Hindlimb muscle (tissue), 1 donor: ENCODE measurements around the gene IFI16. TPM values are rescaled to one million over a fixed set of nuclear protein-coding genes. Genes with fewer than 3 reads are reported as not detected.
A peak's percentile ranks its signal among the peaks of the same experiment; 100 is the strongest.
"Not testable (repeated sequence)": the region's sequence is repeated elsewhere in the genome, so short reads cannot be mapped to it uniquely, and the experiment has no call there.

Experiments
- DNase-seq: peaks from one replicate; pipeline ENCODE4 v3.0.0-alpha.2; 2013
- polyA plus RNA-seq: library from polyadenylated mRNA; unstranded; fragments of 120-200 nt; gene quantifications from one replicate; pipeline ENCODE4 v1.2.1, GENCODE V29; 2013; ENCODE audit not compliant: insufficient read length

IFI16 gene
- 32.2 TPM for polyA plus RNA-seq

- peak; percentile 75 for DNase-seq
Observed at GRCh38 chr1:159009704-159010361, at the start of gene IFI16. IFI16 (plus strand) TSS chr1:159009907; CDS start chr1:159014681, 4,774 bp downstream.

DNA sequence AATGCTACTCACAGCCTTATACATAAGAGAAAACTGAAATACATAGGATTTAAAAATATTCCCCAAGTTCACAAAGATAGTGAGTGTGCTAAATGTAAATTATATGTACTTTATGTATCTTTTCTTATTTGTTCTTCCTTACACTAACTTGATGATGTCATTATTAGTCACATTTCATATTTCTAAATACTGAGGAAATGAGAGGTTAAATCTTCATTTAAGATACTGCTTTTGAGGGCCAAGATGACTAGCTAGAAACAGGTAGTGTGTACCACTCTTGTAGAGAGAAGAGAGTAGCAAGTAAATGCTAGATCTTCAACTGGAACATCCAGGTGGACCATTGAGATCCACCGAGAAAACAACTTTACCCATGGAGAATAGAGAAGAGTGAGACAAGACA is 48.5 kb upstream of the IFI16 start:
- DNase-seq, result no peak

DNA sequence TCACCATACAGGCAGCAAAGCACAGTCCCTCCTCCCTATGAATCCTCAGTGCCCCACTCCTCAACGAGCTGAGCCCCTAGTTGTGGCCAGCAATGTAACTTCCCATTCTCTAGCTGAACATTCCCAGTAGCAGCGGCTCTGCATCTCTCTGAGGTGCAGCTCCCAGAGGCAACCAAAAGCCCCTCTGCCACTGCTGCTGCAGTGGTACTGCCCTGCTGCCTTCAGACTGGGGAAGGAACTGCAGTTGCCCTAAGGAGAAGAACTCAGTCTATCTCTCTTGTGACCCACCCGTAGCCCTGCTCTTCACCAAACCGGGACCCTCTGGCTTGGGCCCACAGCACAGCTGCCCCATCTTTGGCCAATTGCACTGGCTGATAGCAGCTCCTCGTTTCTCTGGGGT is 46.7 kb upstream of the IFI16 start:
- DNase-seq, result no peak

DNA sequence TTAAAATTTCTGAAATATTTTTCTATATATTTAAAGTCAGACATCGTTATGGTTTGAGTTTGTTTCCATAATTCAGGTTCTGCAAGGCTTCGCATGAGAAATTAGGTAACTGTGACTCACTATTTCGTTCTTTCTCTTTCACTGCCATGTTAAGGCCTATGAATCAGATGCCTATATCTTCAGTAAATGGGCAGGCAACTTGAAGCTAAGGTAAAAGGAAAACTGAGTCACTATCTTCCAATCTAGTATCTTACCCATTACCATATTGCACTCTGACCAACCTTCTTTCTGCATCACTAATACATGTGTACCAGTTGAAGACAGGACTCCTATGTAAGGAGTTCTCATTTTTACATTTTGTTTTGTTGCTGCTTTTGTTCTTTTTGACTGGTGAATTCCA is 40.5 kb upstream of the IFI16 start:
- no peak for DNase-seq

GRCh38 chr1:158969855-158970254 is 39.9 kb upstream of the IFI16 start:
- DNase-seq, result no peak

- DNase-seq, result no peak
Observed at GRCh38 chr1:158972841-158973240, 36.9 kb upstream of the IFI16 start.

DNA sequence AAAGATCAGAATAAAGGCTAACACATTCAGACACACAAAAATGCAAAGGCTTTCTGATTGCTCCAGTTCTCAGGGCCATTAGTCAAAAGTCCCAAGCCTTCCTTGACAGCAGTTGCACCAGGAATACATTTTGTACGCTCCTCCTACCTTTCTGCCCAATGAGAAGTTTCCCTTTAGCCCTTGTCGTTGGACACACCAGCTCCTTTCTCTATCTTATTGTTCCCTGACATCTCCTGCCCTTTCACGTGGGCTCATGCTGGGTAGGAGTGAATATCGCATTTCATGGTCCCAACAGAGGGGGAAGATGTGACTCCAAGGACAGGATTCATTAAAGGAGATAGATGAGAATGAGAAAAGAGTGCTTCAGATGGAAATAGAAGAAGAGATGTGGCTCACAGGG is 33.5 kb upstream of the IFI16 start:
- no peak for DNase-seq

DNA sequence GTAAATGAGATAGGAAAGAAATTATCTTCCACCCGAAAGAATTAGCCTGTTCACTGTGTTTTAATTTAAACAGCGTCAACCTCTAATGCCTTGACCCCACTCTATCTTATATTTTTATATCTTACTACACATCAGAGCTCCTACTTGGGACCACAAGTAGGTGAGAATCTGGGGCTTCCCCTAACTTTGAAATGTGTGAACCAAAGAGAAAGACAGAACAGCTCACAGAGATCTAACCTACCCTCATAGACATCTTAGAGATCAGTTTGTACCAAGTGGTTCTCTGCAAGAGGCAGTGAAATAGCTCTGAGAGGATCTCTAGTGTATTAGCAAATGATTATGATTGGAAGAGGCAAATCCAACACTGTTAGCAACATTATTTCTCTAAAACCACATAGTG is 31.0 kb upstream of the IFI16 start:
- DNase-seq, result no peak

- DNase-seq, result no peak
Observed at GRCh38 chr1:158979229-158979628, 30.5 kb upstream of the IFI16 start.

GRCh38 chr1:158983235-158983634 is 26.5 kb upstream of the IFI16 start:
- DNase-seq, result no peak

GRCh38 chr1:158984386-158984785 is 25.3 kb upstream of the IFI16 start:
- no peak for DNase-seq

DNA sequence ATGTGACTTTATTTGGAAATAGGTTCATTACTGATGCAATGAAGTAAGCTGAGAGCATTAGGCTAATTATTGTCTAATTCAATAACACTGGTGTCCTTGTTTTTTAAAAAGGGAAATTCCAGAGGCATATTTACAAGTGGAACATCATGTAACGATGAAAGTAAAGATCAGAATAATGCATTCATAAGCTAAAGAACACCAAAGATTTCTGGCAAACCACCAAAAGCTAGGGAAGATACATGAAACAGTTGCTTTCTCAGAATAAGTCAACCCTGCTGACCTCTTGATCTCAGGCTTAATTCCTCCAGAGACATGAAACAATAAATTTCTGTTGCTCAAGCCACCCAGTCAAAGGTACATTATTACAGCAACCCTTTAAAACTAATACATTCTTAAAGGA is 20.3 kb upstream of the IFI16 start:
- no peak for DNase-seq

- DNase-seq, result no peak
Observed at GRCh38 chr1:158992787-158993312, 16.9 kb upstream of the IFI16 start.

- no peak for DNase-seq
Observed at GRCh38 chr1:158996998-158997397, 12.7 kb upstream of the IFI16 start.

DNA sequence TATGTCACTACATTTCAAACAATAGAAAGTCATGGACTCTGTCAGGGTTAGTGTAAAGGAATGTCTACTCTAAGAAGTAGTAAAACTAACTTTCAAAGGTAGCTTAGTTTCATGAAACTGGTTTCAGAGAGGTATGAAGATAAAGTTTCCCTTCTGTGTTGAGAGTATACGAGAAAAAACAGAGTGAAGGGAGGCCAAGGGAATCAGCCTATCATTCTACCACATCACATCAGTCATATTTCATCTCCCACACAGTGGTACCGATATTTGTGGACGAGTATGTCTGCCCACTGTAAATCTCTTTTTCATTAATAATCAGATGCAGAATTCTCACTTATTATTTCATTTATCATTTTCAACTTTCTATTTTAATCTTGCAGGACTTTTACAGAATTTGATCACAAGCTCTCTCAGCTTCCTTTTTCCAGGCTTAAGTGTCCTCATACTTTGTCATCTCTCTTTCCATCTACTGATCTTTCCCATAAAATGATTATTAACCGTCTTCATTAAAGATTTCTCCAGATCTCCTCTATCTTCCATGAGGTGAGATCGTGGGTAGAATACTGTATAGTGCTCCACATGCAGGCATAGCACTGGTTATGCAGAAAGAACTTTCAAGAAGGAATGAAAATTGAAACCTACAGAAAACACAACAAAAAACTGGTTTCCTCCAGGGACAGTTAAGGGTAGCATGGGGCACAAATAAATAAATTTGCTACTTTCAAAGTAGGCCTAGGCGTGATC is 11.5 kb upstream of the IFI16 start:
- DNase-seq, result no peak

- peak; percentile 74 for DNase-seq
Observed at GRCh38 chr1:158998781-158999161, 10.9 kb upstream of the IFI16 start.

GRCh38 chr1:158999316-159000069 is 10.2 kb upstream of the IFI16 start:
- DNase-seq, result peak; percentile 61

GRCh38 chr1:159000070-159000409 is 9.7 kb upstream of the IFI16 start:
- no peak for DNase-seq

GRCh38 chr1:159000625-159001024 is 9.1 kb upstream of the IFI16 start:
- DNase-seq, result peak; percentile 65

- DNase-seq, result no peak
Observed at GRCh38 chr1:159005161-159005560, 4.5 kb upstream of the IFI16 start.

GRCh38 chr1:159005676-159006075 is 4.0 kb upstream of the IFI16 start:
- no peak for DNase-seq

GRCh38 chr1:159006210-159006807 is 3.4 kb upstream of the IFI16 start:
- DNase-seq, result not testable (repeated sequence)

DNA sequence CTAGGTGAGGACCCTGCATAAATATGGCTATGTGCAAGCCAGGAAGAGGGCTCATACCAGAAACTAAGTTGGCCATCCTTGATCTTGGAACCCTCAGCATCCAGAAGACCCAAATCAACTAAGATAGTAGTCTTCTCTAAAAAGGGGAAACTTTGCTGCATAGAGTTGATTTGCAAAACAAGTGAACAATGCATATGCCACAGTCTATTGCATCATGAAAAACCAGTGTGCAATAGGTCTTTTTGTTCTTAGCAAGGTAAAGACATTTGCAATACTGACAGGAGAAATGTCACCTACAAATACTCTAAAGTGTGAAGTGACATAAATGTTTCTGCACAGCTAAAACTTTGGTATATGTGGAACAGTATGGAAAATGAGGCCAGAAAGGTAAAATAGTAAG is 2.0 kb upstream of the IFI16 start:
- no peak for DNase-seq
